NCI-H526 (cell line): ENCODE results near the gene WDR86.
A peak's percentile ranks its signal among the peaks of the same experiment; 100 is the strongest.

Experiments
- DNase-seq, 2 experiments: peaks; one replicate each; lab custom pipeline; 2025; lab: John Stamatoyannopoulos, UW

Gene WDR86

GRCh38 chr7:151439855-151440798 is 30.3 kb upstream of the WDR86 start, which contains the start of gene CRYGN:
CRYGN (minus strand) TSS chr7:151440141; CDS start chr7:151439917, 224 bp downstream.
- DNase-seq, result peak in 1 of 2 experiments; percentile 60

GRCh38 chr7:151438864-151439601 is 29.2 kb upstream of the WDR86 start:
- no peak for DNase-seq

- DNase-seq, result no peak
These were observed 28.2 kb upstream of the WDR86 start for GRCh38 chr7:151437866-151438516.

- DNase-seq, result no peak
These were observed 27.3 kb upstream of the WDR86 start for GRCh38 chr7:151437159-151437553.

DNA sequence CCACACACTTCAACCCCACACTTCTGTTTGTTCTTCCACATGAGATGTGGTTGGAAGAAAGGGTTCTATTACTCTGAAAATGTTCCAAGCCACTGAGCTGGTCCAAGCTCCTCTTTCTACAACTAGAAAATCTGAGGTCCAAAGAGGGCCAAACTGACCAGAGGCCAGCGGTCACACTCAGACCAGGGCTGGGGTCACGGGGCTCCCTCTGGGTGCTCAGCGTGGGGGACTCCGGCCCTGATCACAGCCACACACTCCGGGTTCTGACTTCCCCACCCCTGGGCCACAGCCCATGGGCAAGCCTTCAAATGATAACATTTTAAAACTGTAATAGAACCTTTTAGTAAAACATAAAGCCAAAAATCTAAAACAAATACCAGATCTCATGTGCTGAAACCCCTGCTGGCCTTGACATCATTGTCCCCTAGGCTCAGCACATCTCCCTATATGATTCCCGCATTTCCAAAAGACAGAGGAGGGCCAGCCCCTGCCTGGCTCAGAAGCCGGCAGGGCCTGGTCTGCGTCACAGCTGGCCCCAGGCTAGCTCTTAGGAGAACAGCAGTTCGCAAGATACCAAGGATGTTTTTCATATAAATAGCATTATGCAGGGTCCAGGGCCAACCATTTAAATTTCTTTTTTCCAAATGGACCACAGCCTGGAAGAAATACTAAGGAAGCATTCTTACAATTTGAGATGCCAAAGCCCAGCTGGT is 26.8 kb upstream of the WDR86 start:
- DNase-seq, result no peak

GRCh38 chr7:151435971-151436370 is 26.1 kb upstream of the WDR86 start:
- DNase-seq, result no peak

- no peak for DNase-seq
These were observed 25.5 kb upstream of the WDR86 start for GRCh38 chr7:151435103-151435916.

DNA sequence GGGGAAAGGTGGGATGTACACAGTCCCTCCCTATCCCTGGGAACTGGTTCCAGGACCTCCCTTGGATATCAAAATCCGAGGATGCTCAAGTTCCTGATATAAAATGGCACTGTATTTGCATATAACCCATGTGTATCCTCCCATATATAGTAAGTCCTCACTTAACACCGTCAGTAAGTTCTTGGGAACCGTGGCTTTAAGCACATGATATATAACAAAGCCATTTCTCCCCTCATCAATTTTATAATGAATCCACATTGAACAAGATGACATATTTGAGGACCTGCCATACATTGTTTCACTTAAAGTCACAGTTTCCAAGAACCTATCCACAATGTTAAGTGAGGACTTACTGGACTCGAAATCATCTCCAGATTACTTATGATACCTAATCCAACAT is 24.7 kb upstream of the WDR86 start:
- no peak for DNase-seq

- no peak for DNase-seq
These were observed 24.0 kb upstream of the WDR86 start for GRCh38 chr7:151433721-151434400.

- DNase-seq, result no peak
These were observed 23.1 kb upstream of the WDR86 start for GRCh38 chr7:151432658-151433521.

DNA sequence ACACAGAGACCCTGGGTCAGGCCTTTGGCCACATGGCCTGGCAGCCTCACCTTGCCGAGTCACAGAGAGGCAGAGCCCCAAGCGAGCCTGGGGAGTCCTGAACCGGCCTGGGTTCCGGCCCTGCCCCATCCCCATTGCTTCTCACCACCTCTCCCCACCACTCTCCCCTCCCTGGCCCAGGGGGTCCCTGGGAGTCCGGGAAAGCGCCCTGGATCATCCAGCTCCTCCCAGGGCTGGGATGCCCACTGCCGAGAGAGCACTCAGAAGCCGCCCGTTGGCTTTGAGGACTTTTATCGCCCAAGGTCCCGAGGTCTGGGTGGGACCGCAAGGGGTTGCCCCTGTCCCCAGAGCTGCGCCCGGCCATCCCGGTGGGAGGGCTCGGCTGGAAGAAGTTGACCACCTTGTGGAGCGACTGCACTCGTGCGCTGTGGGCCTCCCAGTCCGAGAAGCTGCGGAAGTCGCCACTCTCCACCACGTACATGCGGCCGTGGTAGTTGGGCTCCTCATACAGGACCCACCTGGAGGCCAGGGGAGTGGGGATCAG is 22.0 kb upstream of the WDR86 start:
- DNase-seq, result no peak

DNA sequence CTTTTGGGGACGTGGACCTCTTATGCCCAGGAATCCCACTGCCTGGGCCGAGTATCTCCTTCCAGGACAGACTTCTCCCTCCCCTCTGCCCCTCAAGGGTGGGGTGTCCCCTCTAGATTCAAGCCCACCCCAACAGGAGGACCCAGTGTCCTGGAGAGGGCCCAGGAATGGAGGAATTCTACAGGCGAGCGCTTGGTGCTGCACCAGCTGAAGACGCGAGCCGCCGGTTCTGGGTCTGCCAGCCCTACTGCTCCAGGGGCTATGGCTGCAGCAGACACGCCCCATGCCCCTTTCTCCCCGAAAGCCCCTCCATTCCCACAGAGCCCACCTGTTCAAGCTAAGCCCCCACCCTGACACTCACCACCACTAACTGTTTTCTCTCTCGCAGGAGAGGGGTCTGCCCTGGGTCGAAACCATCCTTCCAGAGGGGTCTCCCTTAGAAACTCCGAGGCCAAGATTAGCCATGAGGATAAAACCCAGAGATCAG is 21.5 kb upstream of the WDR86 start:
- DNase-seq, result no peak

- DNase-seq, result no peak
These were observed 20.8 kb upstream of the WDR86 start for GRCh38 chr7:151430391-151431205.

DNA sequence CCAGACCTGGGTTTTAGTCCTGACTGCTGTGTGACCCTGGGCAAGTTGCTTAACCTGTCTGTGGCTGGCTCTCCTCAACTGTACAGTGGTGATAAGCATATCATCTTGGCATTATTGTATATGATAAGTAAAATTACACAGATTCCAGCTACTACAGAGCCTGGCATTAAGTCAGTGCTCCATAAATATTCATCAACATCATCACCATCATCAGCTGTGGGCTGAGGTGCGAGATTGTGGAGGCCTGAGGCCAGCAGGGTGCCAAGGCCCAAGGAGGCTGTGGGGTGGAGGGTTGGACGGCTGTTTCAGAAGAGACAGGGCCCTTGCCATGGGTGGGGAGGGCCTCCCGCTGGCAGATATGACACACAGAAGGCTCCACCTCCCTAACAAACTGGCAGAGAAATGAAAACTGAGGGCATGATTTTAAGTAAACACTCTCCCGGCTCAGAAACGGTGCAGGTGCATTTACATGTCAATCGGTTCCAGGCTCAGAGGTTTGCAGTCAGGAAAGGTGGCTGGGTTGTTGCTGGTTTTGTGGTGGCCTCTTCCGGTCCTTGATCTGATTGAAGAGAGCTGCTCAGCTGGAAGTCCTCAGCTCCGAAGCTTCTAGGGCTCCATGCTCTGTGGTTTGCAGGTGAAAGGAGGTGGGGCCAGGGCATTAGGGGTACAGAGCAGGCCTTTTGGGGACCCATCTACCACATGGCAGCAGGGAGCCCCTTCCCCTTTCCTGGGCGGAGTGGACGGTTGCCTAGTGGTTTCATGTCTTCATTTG is 19.9 kb upstream of the WDR86 start:
- DNase-seq, result peak in 1 of 2 experiments; percentile 66

DNA sequence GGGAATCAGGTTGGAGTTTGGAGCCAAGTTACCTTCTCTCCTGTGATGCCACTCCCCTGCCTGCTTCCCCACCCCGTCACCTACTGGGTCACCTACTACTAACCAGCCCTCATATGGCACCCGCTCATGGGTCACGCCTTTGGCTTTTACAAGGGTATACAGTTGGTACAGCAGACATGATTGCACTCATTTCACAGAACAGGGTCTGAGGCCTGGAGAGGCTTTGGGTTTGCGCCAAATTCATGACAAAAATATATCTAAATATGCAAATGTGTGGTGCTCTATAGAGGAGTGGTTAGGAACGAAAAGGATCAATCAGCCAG is 19.4 kb upstream of the WDR86 start:
- no peak for DNase-seq

GRCh38 chr7:151428378-151429236 is 18.8 kb upstream of the WDR86 start:
- DNase-seq, result no peak
